ENCODE results near the gene YBX3.

Gene YBX3

DNA sequence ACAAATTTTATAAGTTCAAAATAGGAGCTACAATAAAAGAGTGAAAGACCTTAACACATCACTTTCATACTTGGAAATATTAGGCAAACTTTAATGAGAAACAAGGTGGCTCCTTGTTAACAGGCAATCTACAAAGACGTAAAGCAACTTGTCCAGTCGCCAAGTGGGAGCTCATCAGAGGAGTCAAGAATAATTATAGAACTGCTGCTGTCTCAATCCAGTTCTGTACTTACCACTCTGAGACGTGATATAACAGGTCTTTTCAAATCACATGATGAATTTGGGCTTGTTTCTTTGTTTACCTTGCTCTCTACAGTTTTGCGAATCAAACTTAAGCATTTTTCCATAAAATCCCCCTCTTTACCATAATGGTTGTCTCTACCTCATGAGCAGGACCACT is 3.6 kb downstream of the YBX3 start:
- no peaks in the 10 kb centered on the region for H3K27me3 ChIP-seq (ENCODE audit: insufficient read depth, low read length)
- peaks cover 3 to 18% of the 10 kb centered on the region in 2 experiments for H3K4me1 ChIP-seq (ENCODE audit: control insufficient read depth in 1 of 2, insufficient read depth in 2 of 2, low read length in 2 of 2)
- H3K9ac ChIP-seq (ENCODE audit: low read length), result no peak overlapping the region
- H2AK5ac ChIP-seq (ENCODE audit: low read length), result no peak overlapping the region
- no peak overlapping the region for H3K27ac ChIP-seq (ENCODE audit: low read depth, low read length)
- H2AFZ ChIP-seq (ENCODE audit: insufficient read depth, low read length, poor library complexity), result no peak overlapping the region
- H3K9me3 ChIP-seq (ENCODE audit: insufficient read depth, low read depth, low read length), result no peaks in the 10 kb centered on the region
- no peak overlapping the region for H4K8ac ChIP-seq (ENCODE audit: low read depth, low read length)
- no peak overlapping the region for H4K12ac ChIP-seq (ENCODE audit: low read depth, low read length)
- no peak for DNase-seq
- no peak overlapping the region for H3K4me2 ChIP-seq (ENCODE audit: low read length)
- no peak overlapping the region for H3K4me3 ChIP-seq (ENCODE audit: low read depth, low read length)
- WGBS (ENCODE audit: extremely low coverage, insufficient coverage, insufficient read length), result no CpG with 5 or more reads among the region's 4 CpGs
- peaks cover 5% of the 10 kb centered on the region in 2 experiments for H3K36me3 ChIP-seq (ENCODE audit: control insufficient read depth in 1 of 2, insufficient read depth in 2 of 2, low read length in 2 of 2)
- no peak overlapping the region for H3K4ac ChIP-seq (ENCODE audit: low read depth, low read length)
- no peak overlapping the region for H2BK12ac ChIP-seq (ENCODE audit: low read length)
- H4K91ac ChIP-seq (ENCODE audit: low read depth, low read length), result no peak overlapping the region
- H3K18ac ChIP-seq (ENCODE audit: low read length), result no peak overlapping the region
- peaks cover 11% of the 10 kb centered on the region for H3K79me2 ChIP-seq (ENCODE audit: control insufficient read depth, insufficient read depth, low read length, poor library complexity)
- H3K23ac ChIP-seq (ENCODE audit: low read length), result no peak overlapping the region
- no peak overlapping the region for H3K14ac ChIP-seq (ENCODE audit: low read length)
- no peak overlapping the region for H2BK5ac ChIP-seq (ENCODE audit: low read depth, low read length, poor library complexity)
- no peak overlapping the region for H2BK120ac ChIP-seq (ENCODE audit: insufficient read depth, low read length, poor library complexity)
- H3K79me1 ChIP-seq (ENCODE audit: low read length), result peaks cover 7% of the 10 kb centered on the region

DNA sequence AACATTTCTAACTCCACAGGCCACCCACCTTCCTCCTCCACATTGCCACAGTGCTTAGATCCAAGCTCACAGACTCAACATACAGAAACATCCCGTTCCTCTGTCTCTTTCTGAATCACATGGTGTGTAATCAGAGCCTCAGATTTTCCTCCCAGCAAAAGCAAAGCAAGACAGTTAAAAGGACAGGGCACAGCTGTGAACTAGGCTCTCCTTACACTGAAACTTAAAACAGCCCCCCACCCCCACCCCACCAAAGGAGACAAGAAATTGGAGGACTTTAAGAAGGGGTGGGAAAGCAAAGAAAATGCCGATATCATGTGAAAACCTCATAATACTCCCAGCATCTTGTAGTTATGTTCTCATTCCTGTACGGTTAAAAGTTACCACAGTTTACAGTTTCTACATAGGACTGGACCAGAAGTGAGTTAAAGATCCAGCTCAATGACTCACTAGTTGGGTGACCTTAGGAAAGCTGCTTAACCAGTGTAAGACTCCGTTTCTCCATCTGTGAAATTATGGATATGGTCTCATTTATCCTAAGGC is 4.8 kb downstream of the YBX3 start:
- Histone ChIP-seq H3K14ac (ENCODE audit: low read length) (no peak overlapping the region), H3K4me3 (ENCODE audit: low read depth, low read length) (no peak overlapping the region), H2BK120ac (ENCODE audit: insufficient read depth, low read length, poor library complexity) (no peak overlapping the region), H3K4me1 (ENCODE audit: control insufficient read depth in 1 of 2, insufficient read depth in 2 of 2, low read length in 2 of 2) (peaks cover 3 to 16% of the 10 kb centered on the region in 2 experiments), H2AFZ (ENCODE audit: insufficient read depth, low read length, poor library complexity) (no peak overlapping the region), H2AK5ac (ENCODE audit: low read length) (no peak overlapping the region), H3K23ac (ENCODE audit: low read length) (no peak overlapping the region), H3K27ac (ENCODE audit: low read depth, low read length) (peak overlapping the region; percentile 35), H3K79me2 (ENCODE audit: control insufficient read depth, insufficient read depth, low read length, poor library complexity) (peaks cover 10% of the 10 kb centered on the region), H3K4ac (ENCODE audit: low read depth, low read length) (no peak overlapping the region), H3K18ac (ENCODE audit: low read length) (no peak overlapping the region), H4K91ac (ENCODE audit: low read depth, low read length) (no peak overlapping the region), H4K12ac (ENCODE audit: low read depth, low read length) (no peak overlapping the region), H3K9me3 (ENCODE audit: insufficient read depth, low read depth, low read length) (no peaks in the 10 kb centered on the region), H3K4me2 (ENCODE audit: low read length) (peak overlapping the region; percentile 40), H4K8ac (ENCODE audit: low read depth, low read length) (no peak overlapping the region), H3K9ac (ENCODE audit: low read length) (no peak overlapping the region), H2BK5ac (ENCODE audit: low read depth, low read length, poor library complexity) (no peak overlapping the region), H2BK12ac (ENCODE audit: low read length) (peak overlapping the region; percentile 11), H3K36me3 (ENCODE audit: control insufficient read depth in 1 of 2, insufficient read depth in 2 of 2, low read length in 2 of 2) (peaks cover 5% of the 10 kb centered on the region in 2 experiments), H3K79me1 (ENCODE audit: low read length) (peaks cover 6% of the 10 kb centered on the region), H3K27me3 (ENCODE audit: insufficient read depth, low read length) (no peaks in the 10 kb centered on the region)
- peak in 1 of 2 donors; percentile 40 for DNase-seq
- no CpG with 5 or more reads among the region's 4 CpGs for WGBS (ENCODE audit: extremely low coverage, insufficient coverage, insufficient read length)

DNA sequence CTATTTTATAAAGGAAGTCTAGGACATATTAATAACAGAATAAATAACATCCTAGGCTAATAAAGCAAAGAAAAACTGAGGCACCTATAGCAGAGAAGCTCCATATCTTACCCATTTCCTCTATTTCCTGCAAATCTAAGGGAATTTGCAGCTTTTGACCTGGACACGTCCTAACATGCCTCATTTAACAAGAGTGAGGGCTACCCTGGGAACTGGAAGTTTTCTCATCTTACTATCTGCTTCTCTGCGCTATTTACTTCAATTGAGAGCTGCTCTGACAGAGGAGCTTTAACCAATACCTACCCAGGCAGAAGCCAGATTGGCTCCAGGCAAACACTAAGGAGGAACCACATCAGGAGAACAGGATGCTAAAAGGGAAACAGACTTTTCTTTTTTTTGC is 5.7 kb downstream of the YBX3 start:
- no peak overlapping the region for H3K4ac ChIP-seq (ENCODE audit: low read depth, low read length)
- H3K9me3 ChIP-seq (ENCODE audit: insufficient read depth, low read depth, low read length), result no peaks in the 10 kb centered on the region
- H2AFZ ChIP-seq (ENCODE audit: insufficient read depth, low read length, poor library complexity), result no peak overlapping the region
- no CpG with 5 or more reads among the region's 2 CpGs for WGBS (ENCODE audit: extremely low coverage, insufficient coverage, insufficient read length)
- no peak overlapping the region for H2AK5ac ChIP-seq (ENCODE audit: low read length)
- H3K4me2 ChIP-seq (ENCODE audit: low read length), result no peak overlapping the region
- peaks cover 3 to 16% of the 10 kb centered on the region in 2 experiments for H3K4me1 ChIP-seq (ENCODE audit: control insufficient read depth in 1 of 2, insufficient read depth in 2 of 2, low read length in 2 of 2)
- DNase-seq, result peak in 1 of 2 donors; percentile 38
- no peak overlapping the region for H4K8ac ChIP-seq (ENCODE audit: low read depth, low read length)
- H4K91ac ChIP-seq (ENCODE audit: low read depth, low read length), result no peak overlapping the region
- H3K14ac ChIP-seq (ENCODE audit: low read length), result no peak overlapping the region
- no peak overlapping the region for H3K23ac ChIP-seq (ENCODE audit: low read length)
- H2BK12ac ChIP-seq (ENCODE audit: low read length), result no peak overlapping the region
- no peak overlapping the region for H4K12ac ChIP-seq (ENCODE audit: low read depth, low read length)
- H3K27me3 ChIP-seq (ENCODE audit: insufficient read depth, low read length), result no peaks in the 10 kb centered on the region
- H3K4me3 ChIP-seq (ENCODE audit: low read depth, low read length), result no peak overlapping the region
- H3K79me1 ChIP-seq (ENCODE audit: low read length), result peaks cover 2% of the 10 kb centered on the region
- H2BK120ac ChIP-seq (ENCODE audit: insufficient read depth, low read length, poor library complexity), result no peak overlapping the region
- no peak overlapping the region for H3K18ac ChIP-seq (ENCODE audit: low read length)
- H2BK5ac ChIP-seq (ENCODE audit: low read depth, low read length, poor library complexity), result peak overlapping the region; percentile 57
- H3K27ac ChIP-seq (ENCODE audit: low read depth, low read length), result peak overlapping the region; percentile 68
- H3K9ac ChIP-seq (ENCODE audit: low read length), result no peak overlapping the region
- peaks cover 2% of the 10 kb centered on the region for H3K79me2 ChIP-seq (ENCODE audit: control insufficient read depth, insufficient read depth, low read length, poor library complexity)
- peaks cover 7 to 8% of the 10 kb centered on the region in 2 experiments for H3K36me3 ChIP-seq (ENCODE audit: control insufficient read depth in 1 of 2, insufficient read depth in 2 of 2, low read length in 2 of 2)

DNA sequence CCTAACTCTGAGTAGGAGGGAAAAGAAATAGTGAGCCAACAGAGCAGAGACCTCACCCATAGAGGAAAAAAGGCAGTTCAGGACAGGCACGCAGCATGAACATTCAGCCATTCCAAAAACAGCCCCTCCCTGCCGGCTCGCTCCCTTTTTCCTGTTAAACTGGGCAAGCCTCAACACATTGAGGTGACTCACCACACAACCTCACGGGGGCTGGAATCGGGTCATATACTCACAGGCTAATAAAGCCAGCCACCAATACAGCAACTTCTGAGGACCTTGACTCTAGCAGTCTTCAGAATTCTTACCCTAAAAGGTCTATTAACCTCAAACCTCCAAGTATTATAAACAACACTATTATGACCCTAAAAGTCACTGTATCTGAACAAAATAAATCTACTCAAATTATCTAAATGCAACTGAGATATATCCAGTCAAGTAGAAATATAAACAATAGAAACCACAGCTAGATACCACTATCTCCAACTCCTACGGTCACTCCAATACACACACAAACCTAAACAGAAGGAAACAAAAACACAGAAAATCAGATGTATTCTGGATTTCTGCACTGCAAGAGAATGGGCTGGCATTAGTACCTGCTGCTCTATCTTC is 6.3 kb downstream of the YBX3 start:
- Histone ChIP-seq H3K9ac (ENCODE audit: low read length) (no peak overlapping the region), H3K18ac (ENCODE audit: low read length) (no peak overlapping the region), H3K36me3 (ENCODE audit: control insufficient read depth in 1 of 2, insufficient read depth in 2 of 2, low read length in 2 of 2) (peaks cover 7 to 8% of the 10 kb centered on the region in 2 experiments), H3K4me2 (ENCODE audit: low read length) (peak overlapping the region; percentile 24), H4K8ac (ENCODE audit: low read depth, low read length) (no peak overlapping the region), H2BK120ac (ENCODE audit: insufficient read depth, low read length, poor library complexity) (no peak overlapping the region), H3K14ac (ENCODE audit: low read length) (no peak overlapping the region), H2BK5ac (ENCODE audit: low read depth, low read length, poor library complexity) (no peak overlapping the region), H4K91ac (ENCODE audit: low read depth, low read length) (no peak overlapping the region), H3K23ac (ENCODE audit: low read length) (no peak overlapping the region), H2AK5ac (ENCODE audit: low read length) (no peak overlapping the region), H2AFZ (ENCODE audit: insufficient read depth, low read length, poor library complexity) (no peak overlapping the region), H3K27me3 (ENCODE audit: insufficient read depth, low read length) (no peaks in the 10 kb centered on the region), H3K9me3 (ENCODE audit: insufficient read depth, low read depth, low read length) (no peaks in the 10 kb centered on the region), H3K4me3 (ENCODE audit: low read depth, low read length) (no peak overlapping the region), H3K79me2 (ENCODE audit: control insufficient read depth, insufficient read depth, low read length, poor library complexity) (no peaks in the 10 kb centered on the region), H2BK12ac (ENCODE audit: low read length) (no peak overlapping the region), H3K4me1 (ENCODE audit: control insufficient read depth in 1 of 2, insufficient read depth in 2 of 2, low read length in 2 of 2) (peaks cover 3 to 13% of the 10 kb centered on the region in 2 experiments), H3K27ac (ENCODE audit: low read depth, low read length) (peak overlapping the region; percentile 66), H4K12ac (ENCODE audit: low read depth, low read length) (no peak overlapping the region), H3K79me1 (ENCODE audit: low read length) (peaks cover 2% of the 10 kb centered on the region), H3K4ac (ENCODE audit: low read depth, low read length) (no peak overlapping the region)
- DNase-seq, result peak; percentile 79 to 87
- no CpG with 5 or more reads among the region's 6 CpGs for WGBS (ENCODE audit: extremely low coverage, insufficient coverage, insufficient read length)
